RWPE2 (cell line): ENCODE results near the gene POLE.
A peak's percentile ranks its signal among the peaks of the same experiment; 100 is the strongest.

Experiments
- ATAC-seq: fragments of 200-7000 bp; cut with Tn5 transposase; 3 replicates; pipeline ENCODE4 v1.9.1; 2021; ENCODE audit warnings: low read depth
- DNase-seq: peaks from one replicate; pipeline ENCODE4 v3.0.0-alpha.2; 2020; ENCODE audit warnings: low spot score
- H3K27ac ChIP-seq: fragments of 450-650 bp; 2 replicates; pipeline ENCODE4 v1.5.1; 2017; ENCODE audit warnings: mild to moderate bottlenecking; ENCODE audit not compliant: poor library complexity, severe bottlenecking
- H3K27me3 ChIP-seq: fragments of 250-450 bp; sonication (Bioruptor Pico); 2 replicates; pipeline ENCODE4 v1.5.1; 2021; ENCODE audit warnings: mild to moderate bottlenecking, moderate library complexity; ENCODE audit not compliant: insufficient read depth, poor library complexity, severe bottlenecking
- H3K36me3 ChIP-seq: fragments of 250-450 bp; sonication (Bioruptor Pico); 2 replicates; pipeline ENCODE4 v1.5.1; 2020; ENCODE audit warnings: low read depth, mild to moderate bottlenecking, moderate library complexity
- H3K4me1 ChIP-seq: fragments of 250-450 bp; sonication (Bioruptor Pico); 2 replicates; pipeline ENCODE4 v1.5.1; 2021; ENCODE audit warnings: mild to moderate bottlenecking, moderate library complexity; ENCODE audit not compliant: insufficient read depth, poor library complexity, severe bottlenecking
- H3K4me3 ChIP-seq: fragments of 250-450 bp; sonication (Bioruptor Pico); 2 replicates; pipeline ENCODE4 v1.5.1; 2021; ENCODE audit warnings: mild to moderate bottlenecking, moderate library complexity; ENCODE audit not compliant: severe bottlenecking
- H3K9me3 ChIP-seq: fragments of 250-450 bp; sonication (Bioruptor Pico); 2 replicates; pipeline ENCODE4 v1.5.1; 2021; ENCODE audit warnings: mild to moderate bottlenecking, moderate library complexity; ENCODE audit not compliant: severe bottlenecking
- CTCF ChIP-seq: fragments of 450-650 bp; IDR thresholded peaks from one replicate; pipeline ENCODE4 v1.5.1; 2017; ENCODE audit warnings: mild to moderate bottlenecking, moderate library complexity; ENCODE audit not compliant: poor library complexity, severe bottlenecking

The POLE gene

GRCh38 chr12:132673288-132674179, 13.6 kb downstream of the POLE start:
- no peak for DNase-seq
- Histone ChIP-seq H3K27ac (no peak overlapping the region), H3K27me3 (no peaks in the 10 kb centered on the region), H3K9me3 (no peaks in the 10 kb centered on the region), H3K4me1 (no peaks in the 10 kb centered on the region), H3K36me3 (peaks cover 87% of the 10 kb centered on the region), H3K4me3 (no peak overlapping the region)
- ATAC-seq = no peak
- TF ChIP-seq CTCF = no peak

GRCh38 chr12:132672678-132673077, 14.5 kb downstream of the POLE start:
- DNase-seq = no peak
- ATAC-seq = no peak
- H3K27me3 ChIP-seq = no peaks in the 10 kb centered on the region
- H3K36me3 ChIP-seq = peaks cover 86% of the 10 kb centered on the region
- H3K4me3 ChIP-seq = no peak overlapping the region
- H3K27ac ChIP-seq = no peak overlapping the region
- H3K9me3 ChIP-seq = no peaks in the 10 kb centered on the region
- no peaks in the 10 kb centered on the region for H3K4me1 ChIP-seq
- TF ChIP-seq CTCF = no peak

- DNase-seq = no peak
- H3K9me3 ChIP-seq = no peaks in the 10 kb centered on the region
- no peaks in the 10 kb centered on the region for H3K4me1 ChIP-seq
- no peak overlapping the region for H3K4me3 ChIP-seq
- H3K36me3 ChIP-seq = peaks cover 86% of the 10 kb centered on the region
- no peaks in the 10 kb centered on the region for H3K27me3 ChIP-seq
- ATAC-seq = no peak
- no peak overlapping the region for H3K27ac ChIP-seq
- no peak for TF ChIP-seq CTCF
Observed at GRCh38 chr12:132672116-132672515, 15.0 kb downstream of the POLE start.

- TF ChIP-seq CTCF = no peak
- DNase-seq (no peak), ATAC-seq (0 out of 3 replicates have a peak, but pooled peaks have one; percentile 22)
- Histone ChIP-seq H3K27me3 (no peaks in the 10 kb centered on the region), H3K4me1 (no peaks in the 10 kb centered on the region), H3K9me3 (no peaks in the 10 kb centered on the region), H3K36me3 (peaks cover 88% of the 10 kb centered on the region), H3K27ac (no peak overlapping the region), H3K4me3 (no peak overlapping the region)
Observed at GRCh38 chr12:132669166-132669879, 17.8 kb downstream of the POLE start.
